Amniotic stem cell (primary cell): ENCODE results near the gene PPFIA1.
A peak's percentile ranks its signal among the peaks of the same experiment; 100 is the strongest.

ENCODE experiments used
- DNase-seq: peaks from one replicate; lab custom pipeline; 2025; lab: John Stamatoyannopoulos, UW

The PPFIA1 gene

GRCh38 chr11:70270104-70270876 is at the start of gene PPFIA1:
Gene PPFIA1, plus strand, starts transcription at chr11:70270690. Its CDS starts 1,483 bp downstream, at chr11:70272173.
- DNase-seq, result peak; percentile 88

- no peak for DNase-seq
Measured at GRCh38 chr11:70220920-70221319, 49.6 kb upstream of the PPFIA1 start.

DNA sequence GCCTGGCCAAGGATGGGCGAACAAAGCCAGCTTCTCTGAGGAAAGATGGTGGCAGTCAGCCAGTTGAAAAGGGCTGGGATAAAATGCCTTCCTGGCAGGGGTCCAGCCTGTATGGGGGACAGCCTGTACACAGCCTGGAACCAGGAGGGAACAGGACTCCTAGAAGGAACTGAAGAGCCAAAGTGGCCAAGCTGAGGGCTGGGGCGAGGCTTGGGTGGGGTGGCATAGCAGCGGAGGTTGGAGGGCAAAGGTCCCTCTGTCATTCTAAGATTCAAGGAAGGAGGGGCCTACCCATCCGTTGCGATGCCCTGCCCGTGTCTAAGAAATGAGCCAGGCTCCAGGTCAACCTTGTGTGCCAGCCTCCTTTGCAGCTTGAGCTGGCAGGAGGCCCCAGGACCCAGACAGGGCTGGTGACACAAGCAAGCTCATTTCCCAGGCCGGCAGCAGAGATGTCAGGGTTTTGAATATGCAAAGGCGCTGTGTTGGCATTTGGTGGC is 44.8 kb upstream of the PPFIA1 start:
- no peak for DNase-seq

GRCh38 chr11:70226183-70226582 is 44.3 kb upstream of the PPFIA1 start:
- DNase-seq, result no peak

DNA sequence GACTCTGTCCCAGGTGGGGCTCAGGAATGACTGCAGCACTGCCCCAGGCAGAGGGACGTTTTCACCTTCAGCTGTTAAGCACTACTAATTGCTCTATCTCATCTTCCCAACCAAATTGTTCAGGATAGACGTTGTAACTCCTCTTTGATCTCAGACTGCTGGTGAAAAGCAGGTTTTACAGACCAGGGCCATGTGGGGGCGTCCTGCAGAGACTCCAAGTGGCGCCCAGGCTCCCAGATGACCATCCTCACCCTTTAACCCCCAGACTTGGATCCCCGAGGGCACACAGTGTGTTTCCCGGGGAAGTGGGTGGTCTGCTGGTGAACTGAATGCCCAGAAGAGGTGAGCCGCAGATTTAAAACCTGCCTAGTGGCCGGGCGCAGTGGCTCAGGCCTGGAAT is 43.5 kb upstream of the PPFIA1 start:
- no peak for DNase-seq

DNA sequence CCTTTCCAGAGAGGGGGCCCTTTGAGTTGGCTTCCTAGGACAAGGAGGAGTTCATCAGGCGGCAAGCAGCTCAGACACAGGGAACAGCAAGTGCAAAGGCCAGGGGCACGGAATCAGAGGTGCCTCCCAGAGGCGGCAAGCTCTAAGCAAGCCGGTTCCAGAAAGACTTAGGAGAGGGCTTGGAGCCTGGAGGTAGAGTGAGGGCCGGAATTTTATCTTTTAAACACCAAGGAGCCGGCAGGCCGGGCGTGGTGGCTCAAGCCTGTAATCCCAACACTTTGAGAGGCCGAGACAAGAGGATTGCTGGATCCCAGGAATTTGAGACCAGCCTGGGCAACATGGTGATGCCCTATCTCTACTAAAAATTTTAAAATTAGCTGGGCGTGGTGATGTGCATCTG is 40.8 kb upstream of the PPFIA1 start:
- DNase-seq, result no peak

DNA sequence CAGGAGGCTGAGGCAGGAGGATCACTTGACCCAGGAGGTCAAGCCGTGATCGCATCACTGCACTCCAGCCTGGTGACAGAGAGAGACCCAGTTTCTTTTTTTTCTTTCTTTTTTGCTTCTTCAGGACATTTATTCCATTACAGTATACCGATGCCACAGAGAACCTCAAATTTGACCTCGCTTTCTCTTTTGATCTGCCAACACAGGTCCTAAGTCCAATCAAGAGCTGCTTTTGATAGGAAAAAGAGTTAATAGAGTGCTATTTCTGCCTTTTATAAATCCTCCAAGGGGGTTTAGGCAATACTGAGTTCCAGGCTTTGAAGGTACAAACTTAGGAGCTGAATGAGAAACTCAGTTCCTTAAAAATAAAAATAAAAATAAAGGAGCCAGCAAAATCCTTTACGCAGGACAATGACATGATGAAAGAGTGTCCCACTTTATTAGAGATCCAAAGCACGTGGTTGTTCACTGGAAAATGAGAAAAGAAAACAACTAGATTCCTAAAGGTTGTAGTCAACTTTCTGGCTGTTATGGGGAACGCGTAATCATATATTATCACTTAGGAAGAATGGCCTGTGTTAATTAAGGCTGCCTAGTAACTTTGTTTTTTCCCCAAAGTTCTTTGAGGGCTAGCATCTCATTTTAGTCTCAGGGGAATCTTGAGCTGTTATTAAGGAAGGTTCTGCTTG is 40.2 kb upstream of the PPFIA1 start:
- DNase-seq, result no peak

- DNase-seq, result no peak
Measured at GRCh38 chr11:70230840-70231710, 39.4 kb upstream of the PPFIA1 start.

GRCh38 chr11:70233034-70233433 is 37.5 kb upstream of the PPFIA1 start:
- no peak for DNase-seq

DNA sequence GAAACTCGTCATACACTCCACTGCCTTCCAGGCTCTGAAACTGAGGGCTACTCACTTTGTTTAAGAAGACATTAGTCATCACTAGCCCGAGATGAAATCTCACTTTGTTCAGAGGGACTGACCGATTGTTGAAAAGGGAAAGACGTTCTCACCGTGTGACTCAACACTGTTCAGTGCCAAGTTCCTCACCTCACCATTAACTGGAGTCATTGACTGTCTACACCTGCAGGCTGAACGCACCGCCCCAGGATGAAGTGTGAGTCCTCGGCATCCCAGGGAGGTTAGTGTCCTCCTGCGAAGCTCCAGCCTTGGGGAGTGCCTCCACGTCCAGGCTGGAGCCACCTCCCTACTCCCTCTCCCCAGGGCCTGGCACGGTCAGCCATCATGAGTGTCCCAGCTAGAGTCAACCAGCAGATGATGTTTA is 37.0 kb upstream of the PPFIA1 start:
- DNase-seq, result peak; percentile 44

- no peak for DNase-seq
Measured at GRCh38 chr11:70233962-70234361, 36.5 kb upstream of the PPFIA1 start.

GRCh38 chr11:70240337-70240736 is 30.2 kb upstream of the PPFIA1 start:
- DNase-seq, result no peak

GRCh38 chr11:70241709-70242108 is 28.8 kb upstream of the PPFIA1 start:
- no peak for DNase-seq

DNA sequence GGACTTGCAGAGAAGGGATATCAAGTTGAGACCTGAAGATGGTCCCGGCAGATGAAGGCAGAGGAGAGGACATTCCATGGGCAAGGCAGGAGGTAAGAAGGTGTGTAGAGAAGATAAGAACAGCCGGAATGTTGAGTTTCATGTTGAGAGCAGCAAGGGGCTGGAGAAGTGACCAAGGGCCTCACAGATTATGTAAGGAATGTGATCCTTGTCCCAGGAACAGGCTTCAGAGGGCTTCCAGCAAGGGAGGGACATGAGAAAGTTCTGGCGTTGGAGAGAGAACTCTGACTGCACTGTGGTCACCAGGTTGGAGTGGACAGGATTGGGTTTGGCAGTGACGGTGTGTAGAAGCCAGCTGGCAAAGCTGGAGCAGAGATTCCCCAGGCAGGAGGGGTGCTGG is 27.6 kb upstream of the PPFIA1 start:
- no peak for DNase-seq

DNA sequence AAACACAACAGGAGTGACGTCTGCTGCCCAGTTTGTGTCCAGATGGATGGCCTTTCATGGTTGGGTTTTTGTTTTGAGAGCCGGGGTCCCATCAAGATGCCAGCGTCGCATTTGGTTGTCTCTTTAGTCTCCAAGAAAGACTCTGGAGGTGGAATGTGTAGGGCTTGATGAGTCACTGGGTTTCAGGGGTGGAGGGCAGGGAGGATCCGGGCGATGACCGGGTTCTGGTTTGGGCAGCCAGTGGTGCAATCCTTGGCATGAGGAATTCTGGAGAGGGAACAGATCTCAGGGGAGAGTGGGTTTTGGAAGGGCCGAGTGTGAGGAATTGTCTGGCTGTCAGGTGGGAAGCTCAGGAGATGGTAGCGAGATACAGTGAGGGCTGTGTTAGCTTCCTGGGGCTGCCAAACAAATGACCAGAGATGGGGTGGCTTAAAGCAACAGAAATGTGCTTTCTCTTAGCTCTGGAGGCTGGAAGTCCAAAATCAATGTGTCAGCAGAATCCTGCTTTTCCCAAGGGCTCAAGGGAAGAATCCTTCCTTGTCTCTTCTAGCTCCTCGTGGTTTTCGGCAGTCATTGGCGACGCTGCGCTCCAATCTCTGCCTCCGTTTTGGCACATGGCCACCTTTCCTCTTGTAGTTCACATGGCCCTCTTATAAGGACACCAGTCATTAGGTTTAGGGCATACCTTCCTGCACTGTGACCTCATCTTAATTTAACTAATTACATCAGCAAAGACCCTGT is 26.4 kb upstream of the PPFIA1 start:
- no peak for DNase-seq

DNA sequence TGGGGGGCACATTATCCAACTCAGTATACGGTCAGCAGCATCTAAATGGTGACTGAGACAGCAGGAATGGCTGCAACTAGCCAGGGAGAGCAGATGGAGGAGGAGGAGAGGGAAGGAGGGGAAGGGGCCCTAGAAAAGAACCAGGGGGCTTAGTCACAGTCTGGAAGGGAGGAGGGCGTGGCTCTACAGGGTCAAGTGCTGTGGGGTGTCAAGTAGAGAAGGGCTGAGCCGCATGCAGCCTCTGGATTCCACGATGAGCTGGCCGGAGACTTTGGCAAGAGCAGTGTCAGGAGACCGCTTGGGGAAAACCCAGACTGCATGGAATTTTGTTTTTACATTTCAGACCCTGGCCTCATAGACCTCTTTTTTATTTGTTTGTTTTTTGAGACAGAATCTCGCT is 25.8 kb upstream of the PPFIA1 start:
- DNase-seq, result no peak

DNA sequence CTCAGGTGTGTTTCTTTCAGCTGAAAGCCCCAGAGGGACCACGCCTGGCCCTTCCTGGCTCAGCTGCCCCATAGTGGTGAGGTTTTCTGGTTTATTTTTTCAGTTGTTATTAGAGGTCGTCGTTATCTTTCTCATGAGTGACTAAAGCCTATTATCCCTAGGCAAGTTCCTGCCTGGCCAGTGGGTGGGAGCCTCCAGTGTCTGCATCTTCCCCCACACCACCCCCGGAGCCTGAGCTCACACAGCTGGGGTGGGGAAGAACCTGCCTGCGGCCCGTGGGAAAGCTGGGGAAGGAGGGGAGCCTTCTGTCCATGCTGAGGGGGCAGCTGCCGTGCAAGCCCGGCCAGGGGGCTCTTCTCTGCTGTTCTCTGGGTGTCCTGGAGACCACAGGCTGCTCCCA is 24.3 kb upstream of the PPFIA1 start:
- no peak for DNase-seq

DNA sequence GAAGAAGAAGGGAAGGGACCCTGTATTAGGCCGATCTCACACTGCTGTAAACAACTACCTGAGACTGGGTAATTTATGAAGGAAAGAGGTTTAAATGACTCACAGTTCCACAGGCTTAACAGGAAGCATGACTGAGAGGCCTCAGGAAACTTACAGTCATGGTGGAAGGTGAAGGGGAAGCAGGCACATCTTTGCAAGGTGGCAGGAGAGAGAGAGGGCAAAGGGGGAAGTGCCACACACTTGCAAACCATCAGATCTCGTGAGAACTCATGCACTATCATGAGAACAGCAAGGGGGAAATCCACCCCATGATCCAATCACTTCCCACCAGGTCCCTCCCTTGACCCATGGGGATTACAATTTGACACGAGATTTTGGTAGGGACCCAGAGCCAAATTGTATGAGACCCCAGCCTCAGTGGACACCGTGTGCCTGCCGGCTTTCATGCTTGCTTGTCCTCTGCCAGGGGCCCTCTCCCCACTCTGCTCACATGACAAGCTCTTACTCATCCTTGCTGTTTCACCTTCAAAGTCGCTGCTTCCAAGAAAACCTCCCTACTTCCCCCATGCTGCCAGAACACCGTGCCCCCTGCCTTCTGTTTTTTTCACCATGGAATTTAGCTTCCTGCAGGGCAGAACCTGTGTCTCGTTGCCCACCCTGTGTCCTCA is 23.3 kb upstream of the PPFIA1 start:
- no peak for DNase-seq

GRCh38 chr11:70247710-70248072 is 22.8 kb upstream of the PPFIA1 start:
- no peak for DNase-seq

DNA sequence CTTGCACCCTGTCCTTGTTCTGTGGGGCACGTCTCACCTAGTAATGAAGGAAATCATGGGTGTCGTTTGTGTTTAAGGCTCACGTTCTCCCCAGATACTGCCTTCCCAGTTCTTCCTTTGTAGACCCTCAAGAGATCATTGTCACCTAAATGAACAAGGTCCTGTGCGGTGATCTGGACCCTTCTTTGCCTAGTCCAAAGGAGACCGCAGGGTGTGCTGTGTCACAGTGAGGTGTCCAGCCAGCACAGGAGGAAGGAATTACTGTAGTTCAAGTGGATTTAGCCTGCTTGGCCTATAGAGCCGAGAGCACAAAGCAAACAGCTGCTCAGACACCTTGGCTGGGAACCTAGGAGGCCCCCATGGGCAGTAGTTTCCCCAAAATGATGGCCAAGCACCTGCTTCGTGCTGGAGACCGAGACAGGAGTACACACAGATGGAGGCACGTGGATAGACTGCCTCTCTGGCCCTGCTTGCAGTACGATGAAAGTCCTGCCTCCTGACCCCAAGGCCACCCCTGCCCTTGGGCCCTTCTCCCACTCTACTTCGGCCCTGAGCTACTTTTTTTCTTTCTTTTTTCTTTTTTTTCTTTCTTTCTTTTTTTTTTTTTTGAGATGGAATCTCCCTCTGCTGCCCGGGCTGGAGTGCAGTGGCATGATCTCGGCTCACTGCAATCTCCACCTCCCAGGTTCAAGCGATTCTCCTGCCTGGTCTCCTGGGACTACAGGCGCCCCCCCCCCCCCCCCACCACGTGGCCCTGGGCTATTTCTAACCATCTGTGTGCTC is 19.4 kb upstream of the PPFIA1 start:
- no peak for DNase-seq
